Measurements from ENCODE around the gene GALNT18.

GALNT18 gene

GRCh38 chr11:11577932-11578911, 43.6 kb downstream of the GALNT18 start:
- H3K36me3 ChIP-seq (ENCODE audit: control insufficient read depth, insufficient read depth, low read length): no peaks in the 10 kb centered on the region
- H3K4me1 ChIP-seq (ENCODE audit: control insufficient read depth, insufficient read depth, low read length): peaks cover 5% of the 10 kb centered on the region; the same call in 1 of the 2 replicates
- H3K27ac ChIP-seq (ENCODE audit: low read depth, low read length): no peak overlapping the region
- no peak overlapping the region for H3K4me3 ChIP-seq (ENCODE audit: low read depth, low read length)
- no peaks in the 10 kb centered on the region for H3K27me3 ChIP-seq (ENCODE audit: control insufficient read depth, insufficient read depth, low read length)
- no peak overlapping the region for H3K9ac ChIP-seq (ENCODE audit: low read length)
- no peaks in the 10 kb centered on the region for H3K9me3 ChIP-seq (ENCODE audit: control insufficient read depth, insufficient read depth, low read depth, low read length)

DNA sequence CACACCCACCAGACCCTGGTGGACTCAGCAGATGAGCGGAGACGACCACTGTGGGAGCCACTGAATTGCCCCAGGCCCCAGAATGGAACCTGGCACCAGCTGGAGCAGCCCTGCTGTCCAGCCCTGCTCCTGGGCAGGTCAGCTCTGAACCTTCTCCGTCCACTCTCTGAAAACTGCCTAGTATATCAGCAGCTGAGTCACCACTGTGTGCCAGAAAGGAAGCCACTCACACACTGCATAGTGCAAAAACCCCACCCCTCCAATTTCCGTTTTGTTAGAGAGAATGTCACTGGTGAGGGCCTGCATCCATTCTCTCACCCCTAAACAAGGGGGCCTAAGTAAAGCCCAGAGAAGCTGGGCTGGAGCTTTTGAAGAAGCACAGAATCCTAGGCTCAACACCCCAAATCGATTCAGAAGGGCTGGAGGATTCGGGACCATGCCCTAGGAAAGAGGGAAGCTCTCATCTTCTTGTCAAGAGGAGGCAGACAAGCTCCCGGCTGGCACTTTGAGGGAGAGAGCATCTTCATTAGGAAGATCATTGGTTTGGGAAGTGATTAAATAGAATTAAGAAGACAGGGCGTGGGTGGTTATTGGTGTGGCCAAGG, 44.5 kb downstream of the GALNT18 start:
- no peak overlapping the region for H3K9ac ChIP-seq (ENCODE audit: low read length)
- H3K4me1 ChIP-seq (ENCODE audit: control insufficient read depth, insufficient read depth, low read length): peaks cover 5% of the 10 kb centered on the region; the same call in 1 of the 2 replicates
- H3K9me3 ChIP-seq (ENCODE audit: control insufficient read depth, insufficient read depth, low read depth, low read length): no peaks in the 10 kb centered on the region
- H3K36me3 ChIP-seq (ENCODE audit: control insufficient read depth, insufficient read depth, low read length): no peaks in the 10 kb centered on the region
- H3K27me3 ChIP-seq (ENCODE audit: control insufficient read depth, insufficient read depth, low read length): no peaks in the 10 kb centered on the region
- no peak overlapping the region for H3K27ac ChIP-seq (ENCODE audit: low read depth, low read length)
- H3K4me3 ChIP-seq (ENCODE audit: low read depth, low read length): no peak overlapping the region

GRCh38 chr11:11574373-11575287, 47.2 kb downstream of the GALNT18 start:
- peaks cover 5% of the 10 kb centered on the region; the same call in 1 of the 2 replicates for H3K4me1 ChIP-seq (ENCODE audit: control insufficient read depth, insufficient read depth, low read length)
- no peak overlapping the region for H3K9ac ChIP-seq (ENCODE audit: low read length)
- no peaks in the 10 kb centered on the region for H3K36me3 ChIP-seq (ENCODE audit: control insufficient read depth, insufficient read depth, low read length)
- H3K4me3 ChIP-seq (ENCODE audit: low read depth, low read length): no peak overlapping the region
- H3K9me3 ChIP-seq (ENCODE audit: control insufficient read depth, insufficient read depth, low read depth, low read length): no peaks in the 10 kb centered on the region
- no peaks in the 10 kb centered on the region for H3K27me3 ChIP-seq (ENCODE audit: control insufficient read depth, insufficient read depth, low read length)
- no peak overlapping the region for H3K27ac ChIP-seq (ENCODE audit: low read depth, low read length)

DNA sequence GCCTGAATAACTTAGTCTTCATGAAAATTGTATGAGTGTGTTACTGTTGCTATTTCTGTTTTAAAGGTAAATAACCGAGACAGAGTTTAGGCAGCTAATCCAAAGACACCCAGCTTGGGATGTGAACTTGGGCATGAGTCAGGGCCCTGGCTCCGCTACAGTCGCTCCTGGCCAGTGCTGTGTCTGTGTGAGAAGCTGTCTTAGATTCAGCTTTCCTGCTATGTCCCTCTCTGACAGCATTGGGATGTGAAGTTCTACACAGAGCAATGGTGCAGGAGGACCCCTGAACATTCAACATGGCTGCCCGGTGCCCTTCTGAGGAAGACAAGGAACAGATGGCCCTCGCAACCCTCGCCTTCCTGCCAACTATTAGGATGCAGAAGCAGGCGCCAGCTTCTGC, 49.4 kb downstream of the GALNT18 start:
- H3K4me1 ChIP-seq (ENCODE audit: control insufficient read depth, insufficient read depth, low read length): no peaks in the 10 kb centered on the region

GRCh38 chr11:11571893-11572292, 49.9 kb downstream of the GALNT18 start:
- Histone ChIP-seq H3K9me3 (ENCODE audit: control insufficient read depth, insufficient read depth, low read depth, low read length) (no peaks in the 10 kb centered on the region), H3K27ac (ENCODE audit: low read depth, low read length) (no peak overlapping the region), H3K9ac (ENCODE audit: low read length) (no peak overlapping the region)

More for the DNA sequence above, 49.4 kb downstream of the GALNT18 start:
- no peaks in the 10 kb centered on the region for H3K27me3 ChIP-seq (ENCODE audit: control insufficient read depth, insufficient read depth, low read length)
- H3K9ac ChIP-seq (ENCODE audit: low read length): no peak overlapping the region
- H3K4me3 ChIP-seq (ENCODE audit: low read depth, low read length): no peak overlapping the region
- no peaks in the 10 kb centered on the region for H3K36me3 ChIP-seq (ENCODE audit: control insufficient read depth, insufficient read depth, low read length)
- H3K27ac ChIP-seq (ENCODE audit: low read depth, low read length): no peak overlapping the region
- no peaks in the 10 kb centered on the region for H3K9me3 ChIP-seq (ENCODE audit: control insufficient read depth, insufficient read depth, low read depth, low read length)

GRCh38 chr11:11570823-11571222, 51.0 kb downstream of the GALNT18 start:
- no peaks in the 10 kb centered on the region for H3K27me3 ChIP-seq (ENCODE audit: control insufficient read depth, insufficient read depth, low read length)
- no peak overlapping the region for H3K27ac ChIP-seq (ENCODE audit: low read depth, low read length)
- H3K4me1 ChIP-seq (ENCODE audit: control insufficient read depth, insufficient read depth, low read length): no peaks in the 10 kb centered on the region
- no peaks in the 10 kb centered on the region for H3K9me3 ChIP-seq (ENCODE audit: control insufficient read depth, insufficient read depth, low read depth, low read length)
- H3K9ac ChIP-seq (ENCODE audit: low read length): no peak overlapping the region
- H3K36me3 ChIP-seq (ENCODE audit: control insufficient read depth, insufficient read depth, low read length): no peaks in the 10 kb centered on the region
- H3K4me3 ChIP-seq (ENCODE audit: low read depth, low read length): no peak overlapping the region

More at GRCh38 chr11:11571893-11572292, 49.9 kb downstream of the GALNT18 start:
- Histone ChIP-seq H3K36me3 (ENCODE audit: control insufficient read depth, insufficient read depth, low read length) (no peaks in the 10 kb centered on the region), H3K27me3 (ENCODE audit: control insufficient read depth, insufficient read depth, low read length) (no peaks in the 10 kb centered on the region), H3K4me3 (ENCODE audit: low read depth, low read length) (no peak overlapping the region), H3K4me1 (ENCODE audit: control insufficient read depth, insufficient read depth, low read length) (no peaks in the 10 kb centered on the region)

DNA sequence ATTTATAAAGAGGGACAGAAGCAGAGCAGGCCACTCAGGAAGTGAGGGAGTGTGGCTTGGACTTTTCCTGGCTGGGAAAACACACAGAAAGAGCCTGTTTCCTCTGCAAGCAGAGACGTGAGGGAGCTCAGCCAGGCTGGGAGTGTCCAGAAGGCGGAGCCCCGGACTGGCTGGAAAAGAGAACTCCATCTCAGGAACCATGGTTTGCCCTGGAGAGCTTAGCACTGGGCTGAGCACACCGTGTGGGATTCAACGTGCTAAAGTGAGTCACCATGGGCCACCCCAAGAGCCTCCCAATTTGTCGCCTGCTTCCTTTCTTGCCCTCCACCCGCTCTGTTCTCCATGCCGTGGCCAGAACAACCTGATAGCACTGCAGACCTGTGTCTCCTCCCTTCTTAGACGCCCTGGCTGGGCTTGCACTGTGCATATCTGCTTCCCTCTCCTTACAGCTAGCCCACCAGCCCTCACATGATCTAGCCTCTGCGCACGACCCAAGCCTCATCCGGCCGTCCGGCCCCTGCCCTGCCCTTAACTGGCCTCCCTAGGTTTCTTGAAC, 51.8 kb downstream of the GALNT18 start:
- no peaks in the 10 kb centered on the region for H3K4me1 ChIP-seq (ENCODE audit: control insufficient read depth, insufficient read depth, low read length)
- H3K9me3 ChIP-seq (ENCODE audit: control insufficient read depth, insufficient read depth, low read depth, low read length): no peaks in the 10 kb centered on the region
- H3K36me3 ChIP-seq (ENCODE audit: control insufficient read depth, insufficient read depth, low read length): no peaks in the 10 kb centered on the region
- H3K9ac ChIP-seq (ENCODE audit: low read length): no peak overlapping the region
- H3K27ac ChIP-seq (ENCODE audit: low read depth, low read length): no peak overlapping the region
- H3K4me3 ChIP-seq (ENCODE audit: low read depth, low read length): no peak overlapping the region
- no peaks in the 10 kb centered on the region for H3K27me3 ChIP-seq (ENCODE audit: control insufficient read depth, insufficient read depth, low read length)

GRCh38 chr11:11568651-11569229, 53.1 kb downstream of the GALNT18 start:
- H3K27me3 ChIP-seq (ENCODE audit: control insufficient read depth, insufficient read depth, low read length): no peaks in the 10 kb centered on the region

GRCh38 chr11:11567936-11568650, 53.7 kb downstream of the GALNT18 start:
- Histone ChIP-seq H3K9me3 (ENCODE audit: control insufficient read depth, insufficient read depth, low read depth, low read length) (no peaks in the 10 kb centered on the region), H3K27me3 (ENCODE audit: control insufficient read depth, insufficient read depth, low read length) (no peaks in the 10 kb centered on the region), H3K4me1 (ENCODE audit: control insufficient read depth, insufficient read depth, low read length) (no peaks in the 10 kb centered on the region), H3K36me3 (ENCODE audit: control insufficient read depth, insufficient read depth, low read length) (no peaks in the 10 kb centered on the region), H3K4me3 (ENCODE audit: low read depth, low read length) (no peak overlapping the region), H3K27ac (ENCODE audit: low read depth, low read length) (no peak overlapping the region), H3K9ac (ENCODE audit: low read length) (no peak overlapping the region)

More at GRCh38 chr11:11568651-11569229, 53.1 kb downstream of the GALNT18 start:
- Histone ChIP-seq H3K36me3 (ENCODE audit: control insufficient read depth, insufficient read depth, low read length) (no peaks in the 10 kb centered on the region), H3K4me3 (ENCODE audit: low read depth, low read length) (no peak overlapping the region), H3K27ac (ENCODE audit: low read depth, low read length) (no peak overlapping the region), H3K4me1 (ENCODE audit: control insufficient read depth, insufficient read depth, low read length) (no peaks in the 10 kb centered on the region), H3K9me3 (ENCODE audit: control insufficient read depth, insufficient read depth, low read depth, low read length) (no peaks in the 10 kb centered on the region), H3K9ac (ENCODE audit: low read length) (no peak overlapping the region)

DNA sequence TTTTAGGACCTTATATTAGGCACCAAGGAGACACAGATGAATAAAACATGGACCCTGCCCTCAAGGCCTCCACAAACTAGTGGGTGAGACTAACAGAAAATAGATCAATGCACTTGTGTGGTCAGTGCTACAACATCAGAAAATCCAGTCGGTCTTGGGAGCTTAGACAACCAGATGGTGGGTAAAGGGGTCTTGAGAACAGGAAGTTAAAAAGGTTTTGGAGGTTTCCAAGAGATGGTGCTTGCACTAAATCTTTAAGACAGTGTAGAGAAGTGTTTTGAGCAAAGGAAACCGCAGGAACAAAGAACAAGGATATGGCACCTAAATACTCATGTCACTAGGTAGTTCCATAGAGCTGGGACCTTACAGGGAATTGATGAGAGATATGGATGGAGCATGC, 56.2 kb downstream of the GALNT18 start:
- H3K27me3 ChIP-seq (ENCODE audit: control insufficient read depth, insufficient read depth, low read length): no peaks in the 10 kb centered on the region; the same call in 1 of the 2 replicates
- H3K36me3 ChIP-seq (ENCODE audit: control insufficient read depth, insufficient read depth, low read length): no peaks in the 10 kb centered on the region
- H3K9me3 ChIP-seq (ENCODE audit: control insufficient read depth, insufficient read depth, low read depth, low read length): no peaks in the 10 kb centered on the region
- no peaks in the 10 kb centered on the region for H3K4me1 ChIP-seq (ENCODE audit: control insufficient read depth, insufficient read depth, low read length)
- H3K9ac ChIP-seq (ENCODE audit: low read length): no peak overlapping the region
- no peak overlapping the region for H3K4me3 ChIP-seq (ENCODE audit: low read depth, low read length)
- H3K27ac ChIP-seq (ENCODE audit: low read depth, low read length): no peak overlapping the region

Data from HUES6 (cell line).